Adipocyte (in vitro differentiated cells): ENCODE results near the gene PFKFB4.
A peak's percentile ranks its signal among the peaks of the same experiment; 100 is the strongest.
"Not testable (repeated sequence)": the region's sequence is repeated elsewhere in the genome, so short reads cannot be mapped to it uniquely, and the experiment has no call there.

ENCODE experiments used
- DNase-seq: peaks from one replicate; pipeline ENCODE4 v3.0.0-alpha.2; 2015; ENCODE audit warnings: low read depth
- H3K27me3 ChIP-seq: replicated peaks from 2 replicates; pipeline ENCODE4 v1.7.0; 2013; ENCODE audit warnings: mild to moderate bottlenecking, low read length, moderate library complexity; ENCODE audit not compliant: control insufficient read depth, insufficient read depth
- H3K36me3 ChIP-seq: 2 replicates; pipeline ENCODE4 v1.7.0; 2013; ENCODE audit warnings: low read length, mild to moderate bottlenecking, moderate library complexity; ENCODE audit not compliant: control insufficient read depth, insufficient read depth, severe bottlenecking
- H3K4me1 ChIP-seq: 2 replicates; pipeline ENCODE4 v1.7.0; 2013; ENCODE audit warnings: mild to moderate bottlenecking, low read length, moderate library complexity; ENCODE audit not compliant: control insufficient read depth, insufficient read depth
- H3K4me3 ChIP-seq: 2 replicates; pipeline ENCODE4 v1.7.0; 2013; ENCODE audit warnings: mild to moderate bottlenecking, low read length, moderate library complexity
- H3K9ac ChIP-seq: 2 replicates; pipeline ENCODE4 v1.7.0; 2013; ENCODE audit warnings: mild to moderate bottlenecking, low read length, moderate library complexity
- H3K9me3 ChIP-seq: 2 replicates; pipeline ENCODE4 v1.7.0; 2013; ENCODE audit warnings: mild to moderate bottlenecking, low read length, moderate library complexity; ENCODE audit not compliant: control insufficient read depth

PFKFB4 gene

DNA sequence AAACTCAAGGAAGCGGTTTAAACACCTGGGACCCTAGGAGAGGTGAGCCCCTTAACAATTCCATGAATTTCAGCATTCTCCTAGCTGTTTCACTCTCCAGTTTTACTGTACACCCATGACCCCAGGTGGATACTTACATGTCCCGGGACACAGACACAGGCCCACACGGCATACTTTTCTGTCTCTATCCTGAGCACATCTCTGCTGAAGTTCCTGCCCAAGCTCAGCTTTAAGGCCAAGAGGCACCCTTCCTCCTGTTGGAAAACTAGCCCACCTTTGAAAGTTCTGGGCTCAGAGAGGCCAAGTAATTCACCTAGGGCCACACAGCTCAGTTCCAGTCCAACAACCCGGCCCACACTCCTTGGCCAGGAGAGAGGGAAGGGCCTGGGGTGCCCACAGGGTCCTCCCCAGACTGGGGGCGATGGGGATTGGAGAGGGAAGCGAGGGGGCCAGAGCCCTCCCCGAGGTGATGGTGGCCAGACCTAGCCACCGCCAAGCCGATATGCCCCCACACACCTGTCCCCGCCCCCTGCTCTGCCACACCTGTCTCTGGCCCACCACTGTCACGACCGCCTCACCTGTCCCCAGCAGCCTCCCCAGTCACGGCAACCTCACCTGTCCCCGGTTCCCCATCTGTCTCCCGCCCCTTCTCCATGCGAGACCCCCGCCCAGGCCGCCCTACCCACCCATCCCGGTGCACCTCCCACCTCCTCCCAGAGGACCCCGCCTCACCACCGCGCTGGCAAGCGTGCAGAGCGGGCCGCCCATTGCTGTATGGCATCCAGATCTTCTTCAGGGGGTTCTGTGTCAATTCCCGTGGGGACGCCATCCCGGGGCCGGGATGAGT is 431 bp downstream of the PFKFB4 start:
- Histone ChIP-seq H3K4me3 (peak overlapping the region; percentile 75), H3K27me3 (no peaks in the 10 kb centered on the region), H3K36me3 (no peaks in the 10 kb centered on the region), H3K4me1 (peaks cover 18% of the 10 kb centered on the region), H3K9ac (peak overlapping the region; percentile 72), H3K9me3 (no peaks in the 10 kb centered on the region)
- no peak for DNase-seq

DNA sequence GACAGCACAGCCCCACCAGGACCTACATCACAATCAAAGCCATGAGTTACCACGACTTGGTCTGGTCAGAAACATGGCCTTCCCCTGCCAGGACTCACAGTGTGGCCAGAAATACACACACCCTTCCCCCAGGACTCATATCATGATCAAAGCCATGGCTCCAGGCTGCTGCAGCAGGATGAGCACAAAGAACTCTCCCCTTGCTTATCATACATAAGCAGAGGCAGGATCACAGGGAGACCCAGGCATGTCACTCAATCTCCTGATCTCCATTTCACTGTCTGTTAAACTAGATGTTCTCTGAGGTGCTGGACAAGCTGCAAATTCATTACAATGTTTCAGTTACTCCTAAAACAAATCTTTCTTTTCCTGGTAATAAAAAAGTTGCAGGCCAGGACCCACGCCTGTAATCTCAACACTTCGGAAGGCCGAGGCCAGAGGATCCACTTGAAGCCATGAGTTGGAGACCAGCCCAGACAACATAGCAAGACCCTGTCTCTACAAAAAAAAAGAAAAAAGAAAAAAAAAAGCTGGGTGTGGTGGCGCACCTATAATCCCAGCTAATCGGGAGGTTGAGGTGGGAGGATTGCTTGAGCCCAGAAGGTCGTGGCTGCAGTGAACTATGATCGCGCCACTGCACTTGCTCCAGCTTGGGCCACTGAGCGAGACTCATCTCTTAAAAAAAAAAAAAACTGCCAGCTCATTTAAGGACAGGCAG is 1.2 kb downstream of the PFKFB4 start:
- H3K4me3 ChIP-seq: no peak overlapping the region
- no peak overlapping the region for H3K9ac ChIP-seq
- peaks cover 13% of the 10 kb centered on the region for H3K4me1 ChIP-seq
- no peaks in the 10 kb centered on the region for H3K27me3 ChIP-seq
- H3K36me3 ChIP-seq: no peaks in the 10 kb centered on the region
- DNase-seq: peak; percentile 11
- no peaks in the 10 kb centered on the region for H3K9me3 ChIP-seq

DNA sequence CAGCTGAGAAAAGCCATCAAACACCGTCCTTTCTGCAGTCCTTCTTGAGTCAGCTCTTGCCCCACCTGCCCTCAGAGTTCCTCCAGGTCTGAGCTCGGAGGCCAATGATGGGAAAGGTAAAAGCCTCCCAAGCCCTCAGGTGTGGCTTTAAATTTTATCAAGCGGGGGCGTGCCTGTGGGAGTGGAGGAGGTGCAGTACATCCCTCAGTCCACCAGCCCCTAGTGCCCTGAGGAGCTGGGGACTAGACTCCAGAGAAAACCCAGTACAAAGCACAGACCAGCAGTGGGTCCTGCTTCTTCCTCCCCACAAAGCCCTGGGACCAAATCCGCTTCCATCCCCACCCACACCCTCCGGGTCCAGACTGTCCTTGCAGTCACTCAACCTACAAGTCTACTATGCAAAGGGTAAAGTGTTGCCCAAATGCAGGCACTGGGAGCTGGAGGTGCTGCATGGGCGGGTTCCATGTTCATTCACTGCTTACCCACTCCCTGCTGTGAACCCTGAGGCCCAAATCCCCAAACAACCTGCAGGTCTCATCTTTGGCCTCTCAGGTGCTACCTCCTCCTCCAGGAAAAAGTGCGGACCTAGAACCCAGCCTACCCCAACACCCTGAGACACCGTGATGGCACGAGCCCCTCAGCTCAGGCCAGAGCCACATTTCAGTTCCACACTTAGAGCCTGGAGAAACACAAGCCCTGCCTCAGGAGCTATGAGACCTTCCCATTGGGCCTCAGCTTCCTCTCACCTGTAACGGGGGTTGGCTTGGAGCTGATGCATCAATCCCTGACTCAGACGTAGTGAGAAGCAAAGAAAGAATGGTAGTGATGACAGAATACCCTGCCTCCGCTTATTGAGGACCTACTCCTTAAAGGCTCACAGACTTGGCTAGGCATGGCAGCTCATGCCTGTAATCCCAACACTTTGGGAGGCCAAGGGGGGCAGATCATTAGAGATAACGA is 2.4 kb downstream of the PFKFB4 start:
- no peaks in the 10 kb centered on the region for H3K27me3 ChIP-seq
- DNase-seq: no peak
- no peaks in the 10 kb centered on the region for H3K9me3 ChIP-seq
- H3K36me3 ChIP-seq: no peaks in the 10 kb centered on the region
- no peak overlapping the region for H3K9ac ChIP-seq
- no peak overlapping the region for H3K4me3 ChIP-seq
- H3K4me1 ChIP-seq: peaks cover 8% of the 10 kb centered on the region

DNA sequence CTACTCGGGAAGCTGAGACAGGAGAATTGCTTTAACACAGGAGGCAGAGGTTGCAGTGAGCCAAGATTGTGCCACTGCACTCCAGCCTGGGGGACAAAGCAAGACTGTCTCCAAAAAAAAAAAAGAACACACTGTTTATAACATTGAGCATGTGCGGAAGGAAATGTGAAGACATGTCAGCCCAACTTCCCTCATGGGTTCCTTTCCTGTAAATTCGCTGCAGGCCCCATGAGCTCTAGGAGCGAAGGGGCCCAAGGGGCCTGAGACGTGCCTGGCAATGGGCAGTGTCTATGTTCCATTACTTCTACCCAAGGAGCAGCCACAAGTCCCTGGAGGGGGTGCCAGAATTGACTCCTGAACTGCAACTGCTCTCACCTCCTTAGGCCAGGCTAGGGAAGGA is 3.2 kb downstream of the PFKFB4 start:
- Histone ChIP-seq H3K27me3 (no peaks in the 10 kb centered on the region), H3K9me3 (no peaks in the 10 kb centered on the region), H3K4me1 (peaks cover 8% of the 10 kb centered on the region), H3K36me3 (no peaks in the 10 kb centered on the region), H3K4me3 (no peak overlapping the region), H3K9ac (no peak overlapping the region)
- no peak for DNase-seq

DNA sequence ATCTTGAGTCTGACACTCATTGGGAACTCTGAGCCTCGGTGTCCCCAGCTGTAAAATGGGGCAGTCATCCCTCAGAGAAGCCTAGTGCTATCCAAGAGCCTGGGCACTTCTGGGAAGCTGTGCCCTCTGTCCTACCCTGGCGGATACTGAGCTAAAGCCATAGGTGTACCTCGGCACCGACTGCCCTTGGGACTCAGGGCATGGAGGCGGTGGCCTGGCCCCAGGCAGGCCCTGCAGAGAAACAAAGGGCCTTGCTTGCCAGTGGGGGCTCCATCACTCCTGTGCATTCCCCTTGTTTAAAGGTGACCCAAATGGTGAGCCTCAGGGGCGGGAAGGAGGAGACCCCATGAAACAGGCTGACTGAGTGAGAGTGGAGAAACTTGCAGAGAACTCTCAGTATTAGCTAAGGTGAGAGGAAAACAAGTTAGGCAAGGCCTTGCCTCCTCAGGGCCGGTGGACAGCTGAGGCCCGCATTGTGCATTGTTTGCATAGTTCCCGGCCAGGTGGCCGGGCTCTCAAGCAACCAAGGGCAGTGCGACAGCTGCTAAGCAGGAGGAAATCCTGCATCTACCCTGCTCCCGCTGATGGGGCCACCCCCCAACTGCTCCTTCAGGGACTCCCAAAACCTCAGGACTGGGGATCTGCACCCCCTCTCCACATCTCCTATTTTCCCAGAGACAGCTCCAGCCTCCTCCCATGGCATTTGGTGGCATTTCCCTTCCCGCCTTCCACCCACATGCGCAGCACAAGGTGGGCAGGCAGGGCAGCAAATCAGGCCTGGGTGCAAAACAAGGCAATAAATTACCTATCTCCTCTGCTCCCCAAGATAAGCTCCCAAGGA is 4.3 kb downstream of the PFKFB4 start:
- Histone ChIP-seq H3K36me3 (no peaks in the 10 kb centered on the region), H3K9ac (no peak overlapping the region), H3K27me3 (no peaks in the 10 kb centered on the region), H3K4me1 (peaks cover 4% of the 10 kb centered on the region), H3K4me3 (no peak overlapping the region), H3K9me3 (no peaks in the 10 kb centered on the region)
- DNase-seq: no peak

DNA sequence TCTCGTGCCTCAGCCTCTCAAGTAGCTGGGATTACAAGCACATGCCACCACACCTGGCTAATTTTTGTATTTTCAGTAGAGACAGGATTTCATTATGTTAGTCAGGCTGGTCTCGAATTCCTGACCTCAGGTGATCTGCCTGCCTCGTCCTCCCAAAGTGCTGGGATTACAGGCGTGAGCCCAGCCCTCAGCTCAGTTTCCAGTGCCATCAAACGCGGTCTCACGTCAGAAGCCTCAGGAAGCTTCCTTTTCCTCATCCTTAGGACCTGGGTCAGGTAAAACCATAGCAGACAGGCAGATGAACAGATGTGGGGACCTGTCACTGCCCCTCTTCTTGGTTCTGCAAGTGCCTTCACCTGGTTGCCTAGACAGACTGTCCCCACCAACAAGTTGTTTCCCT is 5.0 kb downstream of the PFKFB4 start:
- H3K4me3 ChIP-seq, H3K27me3 ChIP-seq, DNase-seq, H3K9ac ChIP-seq, H3K36me3 ChIP-seq, H3K4me1 ChIP-seq, H3K9me3 ChIP-seq: not testable (repeated sequence)

DNA sequence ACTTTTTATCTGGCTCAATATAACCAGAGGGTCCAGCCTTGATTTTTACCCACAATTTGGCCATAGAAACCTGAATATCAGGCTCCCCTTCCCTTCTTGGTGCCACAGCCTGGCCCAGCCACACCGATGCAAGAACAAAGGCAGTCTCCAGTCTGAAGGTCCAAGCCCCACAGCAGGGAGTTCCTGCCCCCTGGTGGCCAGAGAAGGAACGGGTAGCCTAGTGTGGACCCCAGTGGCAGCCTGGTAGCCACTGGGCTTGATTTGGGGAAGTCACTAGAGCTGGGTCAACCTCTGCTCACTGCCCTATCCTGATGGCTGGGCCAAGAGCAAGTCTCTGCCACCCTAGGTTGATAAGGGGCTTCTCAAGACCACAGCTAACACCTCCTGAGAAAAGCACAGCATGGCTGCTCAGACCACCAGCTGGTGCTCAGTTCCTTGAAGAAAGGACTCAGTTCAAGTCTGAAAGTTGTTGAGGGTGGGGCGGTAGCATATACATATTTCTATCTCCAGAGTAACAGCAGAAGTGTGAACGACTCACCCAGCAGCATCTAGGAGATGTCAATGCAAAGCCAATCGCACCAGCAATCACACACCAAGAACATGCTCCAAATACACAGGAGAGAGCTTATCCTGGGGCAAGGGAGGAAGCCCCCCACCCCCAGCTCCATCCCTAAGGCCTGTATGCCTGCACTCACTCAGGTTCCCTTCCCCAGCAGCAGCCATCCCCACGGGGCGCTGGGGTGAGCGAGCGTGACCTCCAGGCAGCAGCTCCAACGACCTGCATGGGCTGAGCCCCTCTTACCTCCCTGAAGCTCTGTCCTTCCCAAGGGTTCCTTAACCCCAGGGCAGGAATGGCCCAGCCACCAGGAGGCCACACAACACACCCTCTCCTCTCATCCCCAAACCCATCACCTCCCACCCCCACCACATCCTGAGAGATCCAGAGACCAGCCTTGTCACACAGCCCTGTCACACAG is 7.6 kb downstream of the PFKFB4 start:
- no peak overlapping the region for H3K4me3 ChIP-seq
- no peaks in the 10 kb centered on the region for H3K4me1 ChIP-seq
- no peaks in the 10 kb centered on the region for H3K27me3 ChIP-seq
- H3K9ac ChIP-seq: no peak overlapping the region
- DNase-seq: peak; percentile 91
- H3K9me3 ChIP-seq: no peaks in the 10 kb centered on the region
- H3K36me3 ChIP-seq: no peaks in the 10 kb centered on the region

DNA sequence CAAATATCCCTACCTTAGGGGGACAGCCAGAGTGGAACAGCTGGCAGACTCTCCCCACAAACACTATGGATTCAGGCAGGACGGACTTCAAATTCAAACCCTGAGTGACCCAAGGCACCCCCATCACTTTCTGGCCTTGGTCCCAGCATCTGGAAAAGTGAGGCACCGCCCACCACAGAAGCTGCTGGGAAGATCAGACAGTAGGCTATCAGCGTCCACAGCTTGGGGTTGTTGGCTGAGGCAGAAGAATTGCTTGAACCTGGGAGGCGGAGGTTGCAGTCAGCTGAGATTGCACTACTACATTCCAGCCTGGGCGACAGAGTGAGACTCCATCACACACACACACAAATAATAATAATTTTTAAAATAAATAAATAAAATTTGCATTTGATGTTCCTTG is 8.5 kb downstream of the PFKFB4 start:
- Histone ChIP-seq H3K36me3 (no peaks in the 10 kb centered on the region), H3K27me3 (no peaks in the 10 kb centered on the region), H3K4me1 (no peaks in the 10 kb centered on the region), H3K4me3 (no peak overlapping the region), H3K9ac (no peak overlapping the region), H3K9me3 (no peaks in the 10 kb centered on the region)
- DNase-seq: no peak

DNA sequence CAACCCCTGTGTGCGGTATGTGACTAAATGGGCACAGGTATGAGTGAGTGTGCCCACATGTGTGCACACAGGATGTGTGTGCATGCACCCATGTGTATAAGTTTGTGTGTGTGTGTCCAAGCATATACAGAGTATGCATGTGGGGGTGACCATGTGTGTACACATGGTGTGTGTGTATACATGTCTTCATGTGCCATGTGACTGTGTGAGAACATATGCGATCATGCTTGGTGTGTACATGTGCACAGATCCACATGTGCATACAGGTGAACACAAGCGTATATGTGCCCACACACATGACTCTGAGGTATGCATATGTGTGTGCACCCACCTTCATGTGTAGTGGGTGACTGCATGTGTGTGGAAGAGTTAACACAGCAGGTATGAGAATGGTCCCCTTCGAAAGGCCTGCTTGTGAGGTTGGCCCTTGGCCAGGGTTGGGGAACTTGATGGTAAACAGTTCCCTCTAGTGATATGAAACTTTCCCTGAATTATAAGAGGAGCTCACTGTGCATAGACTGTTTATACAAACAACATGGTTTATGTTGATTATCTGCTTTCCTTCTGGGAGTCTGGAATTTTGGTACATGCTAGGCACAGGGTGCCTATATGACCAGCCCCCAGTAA is 10.3 kb downstream of the PFKFB4 start:
- DNase-seq: no peak
- Histone ChIP-seq H3K36me3 (no peaks in the 10 kb centered on the region), H3K9ac (no peak overlapping the region), H3K4me3 (no peak overlapping the region), H3K9me3 (no peaks in the 10 kb centered on the region), H3K4me1 (no peaks in the 10 kb centered on the region), H3K27me3 (no peaks in the 10 kb centered on the region)
